ENCODE data around the gene RFTN1. TPM values are rescaled to one million over a fixed set of nuclear protein-coding genes. Genes with fewer than 3 reads are reported as not detected.
A peak's percentile ranks its signal among the peaks of the same experiment; 100 is the strongest.

RFTN1 gene
- polyA plus RNA-seq, 3 donors, result 17.4 to 28.0 (median 27.2) TPM

DNA sequence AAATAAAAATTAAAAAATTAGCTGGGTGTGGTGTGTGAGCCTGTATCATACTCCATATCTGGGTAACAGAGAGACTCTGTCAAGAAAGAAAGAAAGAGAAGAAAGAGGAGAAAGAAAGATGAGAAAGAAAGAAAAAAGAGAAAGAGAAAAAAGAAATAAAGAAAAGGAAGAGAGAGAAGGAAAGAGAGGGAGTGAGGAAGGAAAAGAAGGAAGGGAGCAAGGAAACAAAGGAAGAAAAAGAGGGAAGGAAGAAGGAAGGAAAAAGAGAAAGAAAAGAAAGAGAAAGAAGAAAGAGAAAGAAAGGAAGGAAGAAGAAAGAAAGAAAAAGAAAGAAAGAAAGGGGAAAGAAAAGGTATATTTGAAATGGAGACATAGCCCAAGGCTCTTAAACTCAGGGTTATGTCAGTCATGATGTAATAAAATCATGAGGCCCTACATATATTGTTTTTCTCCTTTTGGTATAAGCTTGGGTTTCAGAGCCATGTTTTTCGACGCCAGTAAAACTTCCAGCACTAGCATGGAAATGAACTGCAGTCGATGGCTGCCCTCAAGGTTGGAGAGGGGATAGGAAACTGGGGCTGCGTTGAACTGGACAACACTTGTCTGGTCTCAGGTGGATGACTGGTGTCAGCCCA, 38.0 kb upstream of the RFTN1 start:
- no peaks in the 10 kb centered on the region for H3K9me3 ChIP-seq (replicated peaks in 1 of 2; ENCODE audit: control insufficient read depth in 1 of 2, insufficient read depth in 1 of 2, low read length in 2 of 2)
- H3K4me1 ChIP-seq (ENCODE audit: control insufficient read depth in 1 of 2, insufficient read depth in 2 of 2, low read length in 2 of 2), result no peaks in the 10 kb centered on the region
- no peak for TF ChIP-seq CTCF (IDR thresholded peaks at IDR 0.05)
- H3K4me3 ChIP-seq (replicated peaks in 1 of 3; ENCODE audit: low read depth in 2 of 3, low read length in 3 of 3), result no peak overlapping the region
- no peak for DNase-seq
- H3K9me3 Mint-ChIP-seq, result no peaks in the 10 kb centered on the region
- H3K27ac Mint-ChIP-seq, result peak overlapping the region in 2 of 7 donors; percentile 23 to 33
- no peaks in the 10 kb centered on the region for H3K36me3 Mint-ChIP-seq
- no peak overlapping the region for H2AFZ ChIP-seq (ENCODE audit: insufficient read depth, low read depth, low read length, poor library complexity, severe bottlenecking)
- H3K9ac ChIP-seq (ENCODE audit: insufficient read depth, low read length, poor library complexity, severe bottlenecking), result no peak overlapping the region
- H3K27me3 Mint-ChIP-seq (ENCODE audit: low read depth in 3 of 3), result no peaks in the 10 kb centered on the region
- no peak overlapping the region for H3K27ac ChIP-seq (ENCODE audit: low read depth in 1 of 2, low read length in 2 of 2)
- no peak overlapping the region for H3K4me2 ChIP-seq (replicated peaks; ENCODE audit: extremely low read depth, low read length, poor library complexity, severe bottlenecking)
- H3K36me3 ChIP-seq (replicated peaks in 1 of 2; ENCODE audit: control insufficient read depth in 1 of 2, insufficient read depth in 2 of 2, low read length in 2 of 2), result no peaks in the 10 kb centered on the region
- H3K27me3 ChIP-seq (ENCODE audit: control insufficient read depth in 2 of 2, insufficient read depth in 2 of 2, low read length in 2 of 2), result no peaks in the 10 kb centered on the region
- intact Hi-C loops (cut with micrococcal nuclease), result loop anchor here (2.0 to 5.0 kb wide), 3 partner anchors 259 to 284 kb away; partner anchors contain the start of gene OXNAD1 (in 2 of the 2)
- no peaks in the 10 kb centered on the region for H3K79me2 ChIP-seq (ENCODE audit: insufficient read depth, low read length)
- no peak overlapping the region for H3K4me3 Mint-ChIP-seq
- no peaks in the 10 kb centered on the region for H4K20me1 ChIP-seq (ENCODE audit: insufficient read depth, low read length)
- peaks cover 2% of the 10 kb centered on the region for H3K4me1 Mint-ChIP-seq
- WGBS (ENCODE audit: insufficient coverage), result 95% methylated on average over 2 of the region's 4 CpGs

DNA sequence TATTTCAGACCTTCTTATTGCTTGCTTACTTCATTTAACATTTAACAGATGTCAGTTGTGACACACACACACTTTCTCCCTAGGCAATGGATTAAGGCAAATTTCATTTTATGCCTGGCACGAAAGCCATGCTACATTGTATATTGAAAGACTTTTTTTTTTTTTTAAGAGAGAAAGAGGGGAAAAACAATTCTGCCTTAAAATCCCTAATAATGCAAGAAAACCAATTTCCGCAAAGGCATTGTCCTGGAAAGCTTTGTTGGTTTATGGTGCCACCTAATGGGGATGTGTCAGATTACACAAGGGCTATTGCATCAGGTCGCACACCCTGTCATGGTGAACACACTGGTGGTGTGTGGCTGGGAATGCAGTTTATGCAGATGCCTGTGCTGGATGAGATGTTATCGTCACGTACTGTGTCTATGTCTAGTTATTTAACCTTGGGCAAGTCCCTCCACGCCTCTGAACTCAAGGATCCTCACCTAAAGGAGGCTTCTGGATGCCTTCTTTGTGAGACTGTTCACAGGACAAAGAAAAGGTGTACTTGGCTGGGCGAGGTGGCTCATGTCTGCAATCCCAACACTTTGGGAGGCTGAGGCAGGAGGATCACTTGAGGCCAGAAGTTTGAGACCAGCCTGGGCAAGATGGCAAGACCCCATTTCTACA, 37.3 kb upstream of the RFTN1 start:
- no peak overlapping the region for H3K4me2 ChIP-seq (replicated peaks; ENCODE audit: extremely low read depth, low read length, poor library complexity, severe bottlenecking)
- Mint-ChIP-seq H3K27me3 (ENCODE audit: low read depth in 3 of 3) (no peaks in the 10 kb centered on the region), H3K36me3 (no peaks in the 10 kb centered on the region), H3K4me3 (no peak overlapping the region), H3K4me1 (peaks cover 2% of the 10 kb centered on the region), H3K9me3 (no peaks in the 10 kb centered on the region), H3K27ac (peak overlapping the region in 1 of 7 donors; percentile 61)
- no peak overlapping the region for H3K4me3 ChIP-seq (replicated peaks in 1 of 3; ENCODE audit: low read depth in 2 of 3, low read length in 3 of 3)
- H3K27me3 ChIP-seq (ENCODE audit: control insufficient read depth in 2 of 2, insufficient read depth in 2 of 2, low read length in 2 of 2), result no peaks in the 10 kb centered on the region
- no peaks in the 10 kb centered on the region for H3K79me2 ChIP-seq (ENCODE audit: insufficient read depth, low read length)
- H3K9ac ChIP-seq (ENCODE audit: insufficient read depth, low read length, poor library complexity, severe bottlenecking), result no peak overlapping the region
- no peaks in the 10 kb centered on the region for H4K20me1 ChIP-seq (ENCODE audit: insufficient read depth, low read length)
- H3K27ac ChIP-seq (ENCODE audit: low read depth in 1 of 2, low read length in 2 of 2), result no peak overlapping the region
- H3K9me3 ChIP-seq (replicated peaks in 1 of 2; ENCODE audit: control insufficient read depth in 1 of 2, insufficient read depth in 1 of 2, low read length in 2 of 2), result no peaks in the 10 kb centered on the region
- DNase-seq, result peak; percentile 75 to 83 (median 81)
- no peak overlapping the region for H2AFZ ChIP-seq (ENCODE audit: insufficient read depth, low read depth, low read length, poor library complexity, severe bottlenecking)
- 0% methylated on average over 1 of the region's 7 CpGs for WGBS (ENCODE audit: insufficient coverage)
- H3K36me3 ChIP-seq (replicated peaks in 1 of 2; ENCODE audit: control insufficient read depth in 1 of 2, insufficient read depth in 2 of 2, low read length in 2 of 2), result no peaks in the 10 kb centered on the region
- TF ChIP-seq CTCF (IDR thresholded peaks at IDR 0.05), result peak; percentile 93
- intact Hi-C loops (cut with micrococcal nuclease), result loop anchor here (2.0 to 5.0 kb wide), 3 partner anchors 258 to 284 kb away; partner anchors contain the start of gene OXNAD1 (in 2 of the 2)
- H3K4me1 ChIP-seq (ENCODE audit: control insufficient read depth in 1 of 2, insufficient read depth in 2 of 2, low read length in 2 of 2), result no peaks in the 10 kb centered on the region
